Mesenchymal stem cell (in vitro differentiated cells and primary cell): Measurements from ENCODE around the gene RAB11FIP4. TPM values are rescaled to one million over a fixed set of nuclear protein-coding genes. Genes with fewer than 3 reads are reported as not detected.
"Not testable (repeated sequence)": the region's sequence is repeated elsewhere in the genome, so short reads cannot be mapped to it uniquely, and the experiment has no call there.

Experiments
- DNase-seq: peaks from one replicate; pipeline ENCODE4 v3.0.0-alpha.2; 2013
- H2AFZ ChIP-seq: one replicate; pipeline ENCODE4 v1.6.1; 2013; ENCODE audit warnings: low read depth, mild to moderate bottlenecking, control low read depth, inconsistent platforms, low read length, moderate library complexity
- H2AK5ac ChIP-seq: 2 replicates; pipeline ENCODE4 v1.6.1; 2013; ENCODE audit warnings: low read length, moderate library complexity, mild to moderate bottlenecking, inconsistent platforms; ENCODE audit not compliant: severe bottlenecking
- H2BK120ac ChIP-seq: one replicate; pipeline ENCODE4 v1.6.1; 2013; ENCODE audit warnings: low read depth, mild to moderate bottlenecking, inconsistent platforms, low read length, moderate library complexity
- H2BK12ac ChIP-seq, 2 experiments: one replicate each; pipeline ENCODE4 v1.6.1; 2013; ENCODE audit warnings: inconsistent platforms in 2 of 2, low read length in 2 of 2, mild to moderate bottlenecking in 2 of 2, moderate library complexity in 2 of 2, control low read depth in 1 of 2
- H2BK15ac ChIP-seq: one replicate; pipeline ENCODE4 v1.6.1; 2013; ENCODE audit warnings: mild to moderate bottlenecking, low read depth, inconsistent platforms; ENCODE audit not compliant: poor library complexity, severe bottlenecking
- H2BK5ac ChIP-seq: 2 replicates; pipeline ENCODE4 v1.6.1; 2013; ENCODE audit warnings: low read depth, mild to moderate bottlenecking, low read length, control low read depth, inconsistent platforms; ENCODE audit not compliant: poor library complexity, severe bottlenecking
- H3K14ac ChIP-seq, 2 experiments: one replicate each; pipeline ENCODE4 v1.6.1; 2013; ENCODE audit warnings: inconsistent platforms in 2 of 2, low read length in 2 of 2, control low read depth in 1 of 2, mild to moderate bottlenecking in 1 of 2, moderate library complexity in 1 of 2
- H3K18ac ChIP-seq, 2 experiments: one replicate each; pipeline ENCODE4 v1.6.1; 2013; ENCODE audit warnings: inconsistent platforms in 2 of 2, low read length in 2 of 2, control low read depth in 1 of 2, low read depth in 1 of 2, mild to moderate bottlenecking in 1 of 2
- H3K23ac ChIP-seq, 2 experiments: one replicate each; pipeline ENCODE4 v1.6.1; 2013; ENCODE audit warnings: inconsistent platforms in 2 of 2, low read length in 2 of 2, mild to moderate bottlenecking in 2 of 2, moderate library complexity in 2 of 2, control low read depth in 1 of 2
- H3K27ac ChIP-seq: 2 replicates; pipeline ENCODE4 v1.5.1; 2013; ENCODE audit warnings: mild to moderate bottlenecking, moderate library complexity, low read length, control low read depth, inconsistent platforms; ENCODE audit not compliant: poor library complexity, severe bottlenecking
- H3K27me3 ChIP-seq, 2 experiments: 2 replicates each; pipeline versions ENCODE4 v1.6.1 to v1.7.0; 2013; ENCODE audit warnings: low read length in 2 of 2, mild to moderate bottlenecking in 2 of 2, moderate library complexity in 2 of 2, control low read depth in 1 of 2, inconsistent platforms in 1 of 2; ENCODE audit not compliant: control insufficient read depth in 1 of 2, insufficient read depth in 1 of 2
- H3K36me3 ChIP-seq, 2 experiments: 2 replicates each; pipeline versions ENCODE4 v1.6.1 to v1.7.0; 2013; ENCODE audit warnings: low read length in 2 of 2, control low read depth in 1 of 2, inconsistent platforms in 1 of 2, low read depth in 1 of 2, mild to moderate bottlenecking in 1 of 2; ENCODE audit not compliant: insufficient read depth in 2 of 2, control insufficient read depth in 1 of 2
- H3K4ac ChIP-seq, 2 experiments: one replicate each; pipeline ENCODE4 v1.6.1; 2013; ENCODE audit warnings: inconsistent platforms in 2 of 2, low read length in 2 of 2, mild to moderate bottlenecking in 2 of 2, moderate library complexity in 2 of 2, control low read depth in 1 of 2, low read depth in 1 of 2
- H3K4me1 ChIP-seq: 2 replicates; pipeline ENCODE4 v1.6.1; 2013; ENCODE audit warnings: low read depth, low read length, control low read depth; ENCODE audit not compliant: control insufficient read depth, insufficient read depth
- H3K4me2 ChIP-seq: 2 replicates; pipeline ENCODE4 v1.6.1; 2013; ENCODE audit warnings: low read length, mild to moderate bottlenecking, inconsistent platforms; ENCODE audit not compliant: poor library complexity, severe bottlenecking
- H3K4me3 ChIP-seq, 2 experiments: 2 replicates each; pipeline versions ENCODE4 v1.5.1 to v1.7.0; 2013; ENCODE audit warnings: low read length in 2 of 2, mild to moderate bottlenecking in 2 of 2, control low read depth in 1 of 2, low read depth in 1 of 2; ENCODE audit not compliant: insufficient read depth in 1 of 2
- H3K79me1 ChIP-seq: replicated peaks from 2 replicates; pipeline ENCODE4 v1.6.1; 2013; ENCODE audit warnings: mild to moderate bottlenecking, control low read depth, low read length, inconsistent platforms; ENCODE audit not compliant: poor library complexity, severe bottlenecking
- H3K9ac ChIP-seq: 2 replicates; pipeline ENCODE4 v1.7.0; 2013; ENCODE audit warnings: mild to moderate bottlenecking, low read length, moderate library complexity
- H3K9me3 ChIP-seq: 2 replicates; pipeline ENCODE4 v1.7.0; 2013; ENCODE audit warnings: mild to moderate bottlenecking, low read length; ENCODE audit not compliant: control insufficient read depth
- H4K8ac ChIP-seq: one replicate; pipeline ENCODE4 v1.6.1; 2013; ENCODE audit warnings: inconsistent platforms, mild to moderate bottlenecking, low read length, moderate library complexity
- H4K91ac ChIP-seq: one replicate; pipeline ENCODE4 v1.6.1; 2013; ENCODE audit warnings: mild to moderate bottlenecking, low read length, inconsistent platforms
- WGBS: methylation state at CpG from one replicate; pipeline ENCODE4 v1.1.7; 2013; ENCODE audit warnings: mixed read lengths; 5-methylcytosine and 5-hydroxymethylcytosine counted together
- polyA plus RNA-seq, 2 experiments: library from polyadenylated mRNA; stranded (reverse); fragments of 200-250 nt; gene quantifications; one replicate each; pipeline ENCODE4 v1.2.3, GENCODE V29; 2013

RAB11FIP4 gene, protein sequence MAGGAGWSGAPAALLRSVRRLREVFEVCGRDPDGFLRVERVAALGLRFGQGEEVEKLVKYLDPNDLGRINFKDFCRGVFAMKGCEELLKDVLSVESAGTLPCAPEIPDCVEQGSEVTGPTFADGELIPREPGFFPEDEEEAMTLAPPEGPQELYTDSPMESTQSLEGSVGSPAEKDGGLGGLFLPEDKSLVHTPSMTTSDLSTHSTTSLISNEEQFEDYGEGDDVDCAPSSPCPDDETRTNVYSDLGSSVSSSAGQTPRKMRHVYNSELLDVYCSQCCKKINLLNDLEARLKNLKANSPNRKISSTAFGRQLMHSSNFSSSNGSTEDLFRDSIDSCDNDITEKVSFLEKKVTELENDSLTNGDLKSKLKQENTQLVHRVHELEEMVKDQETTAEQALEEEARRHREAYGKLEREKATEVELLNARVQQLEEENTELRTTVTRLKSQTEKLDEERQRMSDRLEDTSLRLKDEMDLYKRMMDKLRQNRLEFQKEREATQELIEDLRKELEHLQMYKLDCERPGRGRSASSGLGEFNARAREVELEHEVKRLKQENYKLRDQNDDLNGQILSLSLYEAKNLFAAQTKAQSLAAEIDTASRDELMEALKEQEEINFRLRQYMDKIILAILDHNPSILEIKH
- 0.21 TPM for polyA plus RNA-seq (2013, experiment 1 of 2)
- 0.25 TPM for polyA plus RNA-seq (2013, experiment 2 of 2)

DNA sequence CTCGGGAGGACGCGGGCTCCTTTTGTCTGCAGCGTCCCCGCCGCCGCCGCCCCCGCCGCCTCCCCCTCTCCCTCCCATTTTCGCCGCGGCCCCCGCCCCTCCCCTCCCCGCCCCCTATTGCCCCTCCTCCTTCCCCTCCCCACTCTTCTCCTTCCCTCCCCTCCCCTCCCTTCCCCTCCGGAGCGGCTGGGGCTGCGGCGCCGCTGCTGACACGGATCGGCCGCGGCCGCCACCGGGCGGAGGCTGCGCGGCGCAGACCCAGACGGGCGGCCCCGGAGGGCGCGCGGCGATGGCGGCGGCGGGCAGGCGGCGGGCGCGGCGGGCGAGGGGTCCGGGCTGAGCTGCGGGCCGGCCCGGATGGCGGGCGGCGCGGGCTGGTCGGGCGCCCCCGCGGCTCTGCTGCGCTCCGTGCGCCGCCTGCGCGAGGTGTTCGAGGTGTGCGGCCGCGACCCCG lies at the start of gene RAB11FIP4:
TSS of gene RAB11FIP4 (plus strand) at position 180 of the 454 bp plus-strand sequence. CDS start at position 358, 178 bp downstream.
- peak; percentile 18 for DNase-seq
- H2BK5ac ChIP-seq = no peak within 1 kb of the TSS
- H2AK5ac ChIP-seq = no peak within 1 kb of the TSS
- H2BK15ac ChIP-seq = peak within 1 kb of the TSS; percentile 88
- no peak within 1 kb of the TSS for H2BK120ac ChIP-seq
- H4K91ac ChIP-seq = no peak within 1 kb of the TSS
- H3K18ac ChIP-seq = no peak within 1 kb of the TSS
- H3K4me3 ChIP-seq = peak within 1 kb of the TSS; percentile 32 to 33
- H3K23ac ChIP-seq = peak within 1 kb of the TSS in 1 of 2 experiments; percentile 20
- peak within 1 kb of the TSS; percentile 67 for H3K4me2 ChIP-seq
- no peak within 1 kb of the TSS for H2AFZ ChIP-seq
- WGBS = no CpG with 5 or more reads among the region's 69 CpGs
- H2BK12ac ChIP-seq = peak within 1 kb of the TSS in 1 of 2 experiments; percentile 32
- H4K8ac ChIP-seq = no peak within 1 kb of the TSS
- peak within 1 kb of the TSS in 1 of 2 experiments; percentile 83 for H3K14ac ChIP-seq
- no peaks in the 10 kb centered on the region for H3K9me3 ChIP-seq
- no peak within 1 kb of the TSS for H3K9ac ChIP-seq
- peaks cover 14% of the 10 kb centered on the region for H3K4me1 ChIP-seq
- H3K27me3 ChIP-seq = peaks cover 53 to 65% of the 10 kb centered on the region in 2 experiments
- H3K4ac ChIP-seq = no peak within 1 kb of the TSS
- H3K36me3 ChIP-seq = no peaks in the 10 kb centered on the region
- no peak within 1 kb of the TSS for H3K27ac ChIP-seq
- H3K79me1 ChIP-seq = no peaks in the 10 kb centered on the region

DNA sequence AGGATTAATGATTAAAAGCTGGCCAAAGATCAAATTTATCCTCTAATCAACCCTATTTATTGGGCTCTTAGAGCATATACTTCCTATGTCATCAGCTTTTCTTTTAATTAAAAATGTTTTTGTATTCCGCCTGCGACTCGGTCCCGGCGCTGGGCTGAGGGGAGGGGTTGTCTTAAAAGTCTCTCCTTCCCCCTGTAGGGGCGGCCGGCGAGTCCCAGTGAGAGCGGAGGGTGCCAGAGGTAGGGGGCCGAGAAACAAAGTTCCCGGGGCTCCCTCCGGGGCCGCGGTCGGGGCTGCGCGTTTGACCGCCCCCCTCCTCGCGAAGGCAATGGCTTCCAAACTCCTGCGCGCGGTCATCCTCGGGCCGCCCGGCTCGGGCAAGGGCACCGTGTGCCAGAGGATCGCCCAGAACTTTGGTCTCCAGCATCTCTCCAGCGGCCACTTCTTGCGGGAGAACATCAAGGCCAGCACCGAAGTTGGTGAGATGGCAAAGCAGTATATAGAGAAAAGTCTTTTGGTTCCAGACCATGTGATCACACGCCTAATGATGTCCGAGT lies 46.2 kb upstream of the RAB11FIP4 start:
- H3K9me3 ChIP-seq, H2AK5ac ChIP-seq, H3K4me3 ChIP-seq, H3K9ac ChIP-seq, H2BK120ac ChIP-seq, H3K4ac ChIP-seq, DNase-seq, H3K4me1 ChIP-seq, H3K27me3 ChIP-seq, H3K14ac ChIP-seq, H2BK15ac ChIP-seq, H3K4me2 ChIP-seq, H3K27ac ChIP-seq, H2BK5ac ChIP-seq, H2AFZ ChIP-seq, H2BK12ac ChIP-seq, H4K8ac ChIP-seq, H3K23ac ChIP-seq, H3K79me1 ChIP-seq, H4K91ac ChIP-seq, H3K18ac ChIP-seq: not testable (repeated sequence)
- H3K36me3 ChIP-seq = peaks cover 12 to 46% of the 10 kb centered on the region in 2 experiments
- WGBS = 97% methylated on average over 5 of the region's 34 CpGs

DNA sequence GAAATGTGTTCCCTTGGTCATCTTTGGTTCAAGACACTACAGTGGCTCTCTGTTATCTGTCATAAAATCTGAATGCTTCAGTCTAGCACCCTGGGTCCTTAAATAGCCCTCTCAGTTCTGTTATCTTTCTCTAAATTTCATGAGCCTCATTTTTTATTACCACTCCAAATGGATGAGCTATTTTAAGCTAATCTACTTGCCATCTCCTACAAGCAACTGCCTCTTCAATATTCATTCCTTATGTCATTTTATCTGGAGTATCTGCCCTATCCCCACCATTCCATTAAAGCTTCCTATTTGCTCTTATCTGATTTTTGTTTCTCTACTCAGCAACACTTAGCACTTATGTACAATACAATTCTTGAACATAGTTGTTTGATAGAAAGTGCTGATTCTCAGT lies 42.0 kb upstream of the RAB11FIP4 start:
- Histone ChIP-seq H2BK120ac (no peak overlapping the region), H3K23ac (no peak overlapping the region), H2BK5ac (no peak overlapping the region), H4K91ac (no peak overlapping the region), H4K8ac (no peak overlapping the region), H3K79me1 (peaks cover 3% of the 10 kb centered on the region), H3K9me3 (no peaks in the 10 kb centered on the region), H3K4me2 (no peak overlapping the region), H2BK15ac (no peak overlapping the region), H2AK5ac (no peak overlapping the region), H3K18ac (no peak overlapping the region), H2AFZ (no peak overlapping the region), H3K14ac (no peak overlapping the region), H3K36me3 (peaks cover 17 to 56% of the 10 kb centered on the region in 2 experiments), H3K4ac (no peak overlapping the region), H3K9ac (no peak overlapping the region), H2BK12ac (no peak overlapping the region), H3K27me3 (no peaks in the 10 kb centered on the region), H3K27ac (no peak overlapping the region), H3K4me1 (no peaks in the 10 kb centered on the region), H3K4me3 (no peak overlapping the region)
- DNase-seq = no peak

DNA sequence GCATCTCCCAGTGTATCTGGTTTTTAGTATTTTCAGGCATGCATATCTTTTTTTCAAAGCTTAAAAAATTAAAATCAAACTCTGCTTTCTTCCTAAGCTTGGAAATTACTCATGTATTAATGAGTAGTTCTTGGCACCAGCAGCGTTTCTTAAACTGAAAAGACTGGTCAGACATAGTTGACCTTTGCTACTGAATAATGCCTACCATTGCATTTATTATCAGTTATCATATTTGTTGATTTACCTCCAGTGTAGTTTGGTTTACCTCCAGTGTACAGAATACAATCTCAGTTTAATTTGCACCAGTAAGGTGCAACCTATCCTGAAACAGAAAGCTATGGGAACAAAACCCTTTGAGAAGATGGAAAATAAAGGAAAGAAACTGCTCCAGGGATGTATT lies 35.5 kb upstream of the RAB11FIP4 start:
- Histone ChIP-seq H3K9me3 (no peaks in the 10 kb centered on the region), H4K8ac (no peak overlapping the region), H3K36me3 (peaks cover 16 to 89% of the 10 kb centered on the region in 2 experiments), H2BK5ac (no peak overlapping the region), H2BK12ac (no peak overlapping the region), H2BK15ac (no peak overlapping the region), H3K4me2 (no peak overlapping the region), H3K27me3 (no peaks in the 10 kb centered on the region), H3K4ac (no peak overlapping the region), H3K27ac (no peak overlapping the region), H3K14ac (no peak overlapping the region), H2AK5ac (no peak overlapping the region), H4K91ac (no peak overlapping the region), H2BK120ac (no peak overlapping the region), H3K4me3 (no peak overlapping the region), H3K23ac (no peak overlapping the region), H3K79me1 (peaks cover 3% of the 10 kb centered on the region), H2AFZ (no peak overlapping the region), H3K4me1 (no peaks in the 10 kb centered on the region), H3K9ac (no peak overlapping the region), H3K18ac (no peak overlapping the region)
- DNase-seq = no peak
- WGBS = no CpG with 5 or more reads among the region's 1 CpG
